Fibroblast of peridontal ligament (primary cell): ENCODE results near the gene DHCR7.

ENCODE experiments used
- DNase-seq: peaks from one replicate; pipeline ENCODE4 v3.0.0-alpha.2; 2010; ENCODE audit errors: extremely low read depth

The DHCR7 gene

DNA sequence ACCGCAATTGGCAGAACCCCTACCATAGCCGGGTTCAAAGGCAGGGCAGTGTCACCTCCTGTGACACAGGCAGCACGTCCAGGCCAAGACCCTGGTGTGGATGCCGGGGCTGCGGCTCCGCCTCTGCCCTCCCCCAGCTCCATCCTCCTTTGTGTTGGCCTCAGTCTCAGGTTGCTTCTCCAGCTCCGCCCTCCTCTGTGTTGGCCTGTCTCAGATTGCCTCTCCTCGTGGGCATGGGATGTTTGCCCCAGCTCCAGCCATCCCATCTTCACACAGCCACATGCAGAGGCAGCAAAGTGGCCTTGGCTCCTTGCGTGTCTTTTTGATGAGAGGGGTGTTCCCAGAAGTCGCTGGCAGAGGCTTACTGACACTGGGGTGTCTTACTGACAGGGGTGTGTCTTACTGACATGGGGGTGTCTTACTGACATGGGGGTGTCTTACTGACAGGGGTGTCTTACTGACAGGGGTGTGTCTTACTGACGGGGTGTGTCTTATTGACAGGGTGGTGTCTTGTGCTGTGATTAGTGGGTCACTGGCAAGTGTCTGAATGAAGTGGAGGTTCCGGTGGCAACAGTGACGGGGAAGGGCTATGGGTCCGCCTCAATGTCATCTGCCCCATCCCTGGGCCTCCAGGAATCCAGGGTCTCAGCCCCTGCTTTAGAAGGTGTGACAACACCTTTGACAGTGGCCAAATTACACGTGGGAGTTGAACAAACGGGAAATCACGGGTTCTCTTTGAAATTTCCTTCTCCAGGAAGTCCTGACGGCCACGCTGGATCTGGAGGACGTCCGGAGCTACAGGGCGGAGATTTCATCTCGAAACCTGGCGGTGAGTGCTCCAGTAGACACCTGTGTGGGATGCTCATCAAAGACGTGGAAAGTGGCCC, 29.7 kb upstream of the DHCR7 start:
- no peak for DNase-seq

DNA sequence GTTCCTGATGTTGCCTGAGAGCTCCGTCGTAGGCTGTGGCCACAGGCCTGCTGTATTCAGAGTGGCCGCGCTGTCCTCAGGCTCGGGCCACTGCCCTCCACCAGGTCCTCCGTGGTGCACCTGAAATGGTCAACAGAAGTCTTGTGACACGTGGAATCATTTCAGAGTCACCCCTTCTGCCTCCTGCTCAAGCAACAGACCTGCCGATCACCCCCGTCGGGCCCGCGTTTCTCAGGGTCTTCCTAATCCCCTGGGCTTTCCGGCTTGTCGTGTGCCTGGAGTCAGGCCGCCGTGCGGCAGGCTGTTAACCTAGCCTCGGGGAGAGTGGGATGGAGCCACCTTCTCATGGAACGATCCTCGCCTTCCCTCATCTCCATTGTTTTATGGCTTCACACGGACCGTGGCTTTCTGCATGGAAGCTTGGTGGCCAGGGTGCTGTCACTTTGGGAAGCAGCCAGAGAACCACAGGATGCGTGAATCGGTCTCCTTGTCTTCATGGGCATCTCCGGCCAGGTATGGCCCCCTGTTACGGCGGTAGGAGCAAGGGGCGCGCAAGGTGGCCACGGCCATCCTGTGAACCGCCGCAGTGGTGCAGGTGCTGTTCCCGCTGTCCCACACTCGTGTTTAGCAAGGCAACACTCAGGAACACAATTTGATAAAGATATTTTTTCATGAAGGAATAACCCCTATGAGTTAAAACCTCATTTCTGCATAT, 28.9 kb upstream of the DHCR7 start:
- DNase-seq, result no peak

DNA sequence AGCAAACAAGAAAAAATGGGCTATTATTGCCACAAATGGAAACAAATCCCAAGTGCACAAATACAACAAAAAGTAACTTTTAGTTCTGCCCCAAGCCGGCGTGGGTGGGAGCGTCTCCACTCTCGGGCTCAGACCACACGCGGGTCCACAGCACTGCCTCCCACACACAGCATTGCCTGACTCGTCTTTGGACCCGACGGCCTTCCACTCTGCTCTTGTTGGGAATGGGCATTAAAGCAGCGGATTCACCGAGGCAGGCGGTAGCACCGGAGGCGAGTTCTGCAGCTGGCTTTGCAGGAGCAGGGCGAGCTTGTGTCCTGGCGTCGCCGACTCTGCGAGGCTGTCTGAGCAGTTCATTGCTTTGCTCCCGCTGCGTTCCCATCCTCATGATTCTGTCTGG, 27.8 kb upstream of the DHCR7 start:
- no peak for DNase-seq

DNA sequence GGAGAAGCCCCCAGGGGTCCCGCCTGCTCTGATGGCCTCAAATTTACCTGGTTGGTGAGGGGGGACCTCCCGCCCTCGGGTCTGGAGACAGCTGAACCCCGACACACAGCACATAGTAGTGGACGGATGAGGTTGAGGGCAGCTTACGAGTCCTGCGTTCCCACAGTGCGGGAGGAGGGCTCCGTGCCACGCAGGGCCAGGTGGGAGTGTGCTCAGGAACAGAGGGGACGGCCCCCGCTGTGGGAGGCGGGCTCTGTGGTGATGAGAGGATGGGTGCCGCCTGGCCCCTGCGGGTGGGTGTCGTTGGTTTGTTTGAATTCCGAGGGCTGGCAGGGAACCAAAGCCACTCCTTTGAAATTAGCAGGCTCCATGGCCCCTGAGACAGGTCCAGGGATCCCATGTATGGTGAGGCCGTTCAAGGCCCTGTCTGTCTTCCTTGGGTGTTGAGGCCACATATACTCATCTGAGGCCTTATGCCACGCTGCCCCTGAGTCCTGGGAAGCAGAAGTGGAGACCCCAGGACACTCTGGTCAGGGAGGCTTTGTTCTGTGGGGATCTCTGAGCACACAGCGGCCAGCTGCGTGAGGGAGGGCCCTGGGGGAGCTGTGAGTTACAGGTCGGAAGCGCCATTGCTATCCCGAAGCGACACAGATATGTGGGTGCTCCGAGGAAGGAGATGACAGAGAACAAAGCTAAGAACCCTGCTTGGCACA, 26.7 kb upstream of the DHCR7 start:
- DNase-seq, result no peak

DNA sequence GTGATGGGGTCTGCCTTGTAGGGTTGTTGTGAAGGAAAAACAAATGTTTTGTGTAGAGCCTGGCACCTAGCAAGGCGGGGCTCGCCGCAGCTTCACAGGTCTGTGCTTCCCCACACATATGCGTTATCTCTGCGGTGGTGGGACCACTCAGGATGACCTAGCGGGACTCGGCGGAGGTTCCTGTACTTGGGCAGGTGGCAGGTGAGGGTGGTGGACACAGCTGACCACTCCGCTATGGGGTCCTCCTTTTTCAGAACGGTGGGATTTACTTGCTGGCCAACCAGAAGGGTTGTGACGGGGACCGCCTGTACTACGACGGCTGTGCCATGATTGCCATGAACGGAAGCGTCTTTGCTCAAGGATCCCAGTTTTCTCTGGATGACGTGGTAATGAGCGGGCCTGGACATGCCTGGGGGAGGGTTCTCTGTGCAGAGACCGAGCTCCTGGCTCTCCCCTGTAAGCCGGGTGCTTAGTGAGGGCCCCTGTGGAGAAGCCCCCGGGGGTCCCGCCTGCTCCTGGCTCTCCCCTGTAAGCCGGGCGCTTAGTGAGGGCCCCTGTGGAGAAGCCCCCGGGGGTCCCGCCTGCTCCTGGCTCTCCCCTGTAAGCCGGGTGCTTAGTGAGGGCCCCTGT, 26.1 kb upstream of the DHCR7 start:
- DNase-seq, result no peak

DNA sequence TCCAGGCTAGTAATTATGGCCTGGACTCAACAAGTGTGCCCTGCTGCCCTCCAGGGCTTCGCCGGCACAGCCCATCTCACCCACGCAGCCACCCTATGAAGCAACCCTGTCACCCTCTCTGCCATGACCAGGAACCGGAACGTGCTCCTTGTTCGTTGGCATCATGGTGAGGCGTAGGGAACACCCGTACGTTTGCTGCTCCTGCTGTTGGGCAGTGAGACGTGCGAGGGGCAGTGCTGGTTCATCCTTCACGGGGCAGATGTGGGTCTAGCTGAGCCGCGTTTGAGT, 25.5 kb upstream of the DHCR7 start:
- no peak for DNase-seq

DNA sequence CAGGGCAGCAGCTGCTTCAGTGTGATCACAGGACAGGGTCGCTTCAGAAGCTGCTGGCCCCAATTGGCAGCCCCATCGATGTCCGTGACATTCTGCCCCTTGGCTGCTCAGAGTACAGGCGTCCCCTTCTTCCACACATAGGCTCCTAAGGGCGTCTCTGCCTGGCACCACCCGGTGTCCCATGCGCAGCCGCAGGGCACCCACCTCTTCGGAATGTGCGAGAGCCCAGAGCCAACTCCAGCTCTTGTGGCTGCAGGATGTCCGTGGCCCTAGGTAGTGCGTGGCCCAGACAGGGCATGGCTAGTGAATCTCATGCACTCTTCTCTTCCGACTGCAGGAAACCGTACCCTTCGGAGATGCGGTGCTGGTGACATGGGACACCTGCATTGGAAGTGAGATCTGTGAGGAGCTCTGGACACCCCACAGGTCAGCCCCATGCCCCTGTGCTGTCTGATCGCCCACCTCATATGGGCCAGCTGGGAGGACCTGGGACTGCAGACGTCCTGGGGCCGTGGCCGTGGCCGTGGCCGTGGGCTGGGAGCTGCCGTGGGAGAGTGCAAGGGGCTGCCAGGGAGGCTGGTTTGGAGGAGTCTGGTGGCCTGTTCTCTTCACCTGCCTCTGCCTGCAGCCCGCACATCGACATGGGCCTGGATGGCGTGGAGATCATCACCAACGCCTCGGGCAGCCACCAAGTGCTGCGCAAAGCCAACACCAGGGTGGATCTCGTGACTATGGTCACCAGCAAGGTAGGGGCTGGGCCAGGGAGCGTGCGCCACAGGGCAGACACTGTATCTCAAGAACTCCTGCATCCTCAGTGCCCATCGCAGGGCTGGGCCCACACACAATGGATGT, 25.0 kb upstream of the DHCR7 start:
- DNase-seq, result no peak

DNA sequence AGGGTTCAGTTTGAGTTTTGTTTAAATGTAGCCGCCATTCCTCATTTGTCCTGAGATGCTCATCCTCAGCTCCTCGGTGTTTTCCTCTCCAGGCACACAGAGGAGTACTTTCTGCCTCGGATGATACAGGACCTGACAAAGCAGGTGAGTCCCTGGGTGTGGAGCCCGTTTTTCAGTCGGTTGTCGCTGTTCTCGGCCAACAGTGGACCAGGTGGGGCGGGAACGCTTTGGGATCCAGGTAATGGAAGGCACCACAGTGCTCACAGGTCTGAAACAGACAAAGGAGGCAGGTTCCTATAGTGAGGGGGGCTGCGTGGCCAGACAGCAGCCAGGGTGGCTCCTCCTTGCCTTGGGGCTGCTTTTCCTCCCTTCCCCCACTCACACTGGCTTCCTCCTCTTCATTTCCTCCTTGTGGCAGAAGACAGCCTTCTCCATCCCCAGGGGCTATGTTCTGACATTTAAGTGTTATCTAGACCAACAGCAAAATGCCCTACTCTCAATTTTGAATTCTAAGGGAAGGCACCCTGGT, 24.2 kb upstream of the DHCR7 start:
- no peak for DNase-seq

DNA sequence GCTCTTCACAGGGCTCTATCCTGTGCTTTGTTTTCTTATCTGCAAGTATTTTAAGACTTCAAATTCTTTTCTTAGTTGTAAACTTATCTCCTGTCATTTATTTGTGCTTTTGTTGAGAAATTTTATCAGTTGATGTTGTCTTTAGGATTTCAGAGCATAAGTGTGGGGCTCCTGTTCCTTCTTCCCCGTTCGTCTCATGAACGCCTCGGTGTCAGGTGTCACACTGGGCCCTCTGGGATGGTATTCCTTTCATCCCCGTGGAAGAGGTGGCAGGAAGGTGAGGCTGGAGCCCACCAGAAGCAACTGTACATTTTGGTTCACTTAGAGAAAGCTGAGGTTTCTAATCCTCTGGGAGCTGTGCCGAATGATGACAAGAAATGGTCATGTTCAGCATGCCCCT, 22.8 kb upstream of the DHCR7 start:
- DNase-seq, result no peak

DNA sequence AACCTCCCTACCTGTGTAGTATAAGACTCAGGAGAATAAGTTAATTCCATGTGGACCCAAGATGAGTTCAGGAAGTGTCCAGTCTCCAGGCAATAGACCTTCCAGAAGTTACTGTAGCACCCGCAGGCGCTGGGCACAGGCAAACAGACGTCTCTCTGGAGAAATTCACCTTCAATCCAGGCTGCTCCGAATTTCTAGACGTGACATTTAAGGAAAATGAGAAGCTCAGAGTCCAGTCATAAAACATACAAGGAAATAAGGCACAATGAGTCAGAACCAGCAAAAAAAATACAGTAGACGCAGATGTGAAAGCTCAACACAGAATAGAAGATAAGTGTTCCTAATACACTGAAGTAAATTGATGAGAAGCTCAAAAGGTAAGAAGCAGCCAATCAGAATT, 19.0 kb upstream of the DHCR7 start:
- no peak for DNase-seq

DNA sequence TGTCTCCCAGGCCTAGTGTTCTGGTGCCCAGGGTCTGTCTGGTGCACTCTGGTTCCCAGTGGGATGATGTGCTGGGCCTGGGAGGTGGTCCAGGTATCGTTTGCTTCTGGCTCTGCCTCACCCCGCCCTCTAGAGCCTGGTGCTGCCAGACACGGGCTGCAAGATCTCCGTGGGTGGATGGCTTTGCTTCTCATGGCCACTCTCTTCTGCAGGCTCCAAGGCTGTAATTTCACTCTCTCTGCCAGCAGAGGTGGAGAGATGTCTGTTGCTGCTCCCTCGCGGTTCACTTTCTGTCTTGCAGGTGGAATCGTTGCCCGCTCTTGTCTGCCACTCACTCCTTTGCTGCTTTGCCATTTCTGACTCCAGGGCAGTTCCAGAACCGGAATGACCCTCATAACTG, 18.2 kb upstream of the DHCR7 start:
- DNase-seq, result no peak

DNA sequence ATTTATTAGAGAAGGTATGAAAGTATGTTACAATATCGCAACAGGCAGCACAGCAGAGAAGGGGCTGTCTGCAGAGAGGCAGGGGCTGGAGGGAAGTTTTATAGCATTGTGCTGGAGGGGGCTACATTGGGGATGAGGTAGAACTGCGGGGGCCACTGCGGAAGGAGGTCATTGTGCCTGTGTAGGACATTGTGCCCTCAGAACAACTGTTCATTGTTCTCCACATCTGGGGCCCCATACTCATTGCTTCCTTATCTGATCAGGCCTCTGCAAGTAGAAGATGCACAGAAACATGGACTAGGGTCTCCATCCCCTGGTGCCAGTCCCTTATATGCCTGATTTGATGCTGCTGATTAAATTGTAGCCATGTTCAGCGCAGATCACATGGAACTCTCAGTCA, 16.9 kb upstream of the DHCR7 start:
- no peak for DNase-seq

DNA sequence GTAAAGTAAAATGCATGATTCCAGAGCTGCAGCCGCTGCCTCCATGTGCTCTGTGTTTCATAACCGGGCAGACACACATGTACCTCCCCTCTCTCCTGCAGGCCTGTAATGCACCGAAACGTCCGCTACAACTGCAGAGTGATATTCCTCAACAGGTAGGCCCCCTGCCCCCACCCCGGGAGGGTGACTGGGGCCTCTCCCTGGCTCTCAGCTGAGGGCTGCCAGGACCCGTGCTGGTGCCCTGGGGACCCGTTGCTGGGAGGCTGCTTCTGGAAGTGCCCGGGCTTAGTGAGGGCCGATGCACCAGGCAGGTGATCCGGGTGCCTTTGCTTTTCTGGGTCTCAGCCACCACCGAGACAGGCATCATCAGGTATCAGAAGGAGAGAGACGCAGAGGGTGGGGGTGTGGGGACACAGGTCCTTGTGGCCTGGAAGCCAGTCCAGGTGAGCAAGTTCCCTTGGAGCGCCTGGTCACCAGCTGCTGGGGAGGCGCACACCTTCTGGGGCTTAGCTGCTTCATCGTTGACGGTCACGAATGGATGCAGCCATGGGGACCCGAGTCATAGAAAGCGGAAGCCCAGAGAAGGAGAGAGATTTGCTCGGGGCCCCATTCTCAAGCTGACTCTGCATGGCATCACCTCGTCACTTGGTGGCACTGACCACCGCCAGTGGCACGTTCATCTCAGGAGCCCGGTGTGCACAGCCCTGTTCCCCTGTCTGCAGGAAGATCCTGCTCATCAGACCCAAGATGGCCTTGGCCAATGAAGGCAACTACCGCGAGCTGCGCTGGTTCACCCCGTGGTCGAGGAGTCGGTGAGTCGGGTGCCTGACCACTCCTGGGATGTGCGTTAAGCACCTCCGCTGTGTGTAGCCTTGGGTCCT, 15.4 kb upstream of the DHCR7 start:
- no peak for DNase-seq

DNA sequence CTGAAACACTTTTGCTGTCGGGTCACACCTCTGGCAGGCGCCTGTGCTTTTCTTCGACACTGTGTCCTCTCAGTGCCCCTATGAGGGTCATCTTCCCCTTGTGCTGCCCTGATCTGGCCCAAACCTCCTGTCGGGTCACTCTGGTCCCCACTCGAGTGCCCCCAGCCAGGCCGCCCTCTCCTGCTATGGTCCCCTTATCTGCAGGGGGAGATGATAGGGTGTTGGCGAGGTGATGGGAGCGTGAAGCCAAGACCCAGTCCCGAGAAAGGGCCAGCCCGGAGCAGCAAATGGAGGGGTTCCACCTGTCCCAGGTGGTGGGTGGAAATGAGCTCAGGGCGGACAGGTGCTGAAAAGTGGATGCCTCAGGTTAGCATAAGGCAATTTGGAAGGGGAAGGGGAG, 14.5 kb upstream of the DHCR7 start:
- no peak for DNase-seq

DNA sequence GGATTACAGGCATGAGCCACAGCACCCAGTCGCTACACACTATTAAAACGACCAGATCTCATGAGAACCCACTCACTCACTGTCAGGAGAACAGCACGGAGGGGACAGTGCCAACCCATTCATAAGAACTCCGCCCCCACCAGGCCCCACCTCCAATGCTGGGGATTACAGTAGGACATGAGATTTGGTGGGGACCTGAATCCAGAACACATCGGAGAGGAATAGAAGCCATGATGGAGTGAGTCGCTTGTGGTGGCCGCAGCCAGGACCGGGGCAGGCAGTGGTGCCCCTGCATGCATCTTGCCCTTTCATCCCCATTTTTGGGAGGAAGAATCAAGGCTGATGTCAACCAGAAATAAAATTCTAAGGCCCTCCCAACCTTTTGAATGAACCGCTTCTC, 13.5 kb upstream of the DHCR7 start:
- no peak for DNase-seq

DNA sequence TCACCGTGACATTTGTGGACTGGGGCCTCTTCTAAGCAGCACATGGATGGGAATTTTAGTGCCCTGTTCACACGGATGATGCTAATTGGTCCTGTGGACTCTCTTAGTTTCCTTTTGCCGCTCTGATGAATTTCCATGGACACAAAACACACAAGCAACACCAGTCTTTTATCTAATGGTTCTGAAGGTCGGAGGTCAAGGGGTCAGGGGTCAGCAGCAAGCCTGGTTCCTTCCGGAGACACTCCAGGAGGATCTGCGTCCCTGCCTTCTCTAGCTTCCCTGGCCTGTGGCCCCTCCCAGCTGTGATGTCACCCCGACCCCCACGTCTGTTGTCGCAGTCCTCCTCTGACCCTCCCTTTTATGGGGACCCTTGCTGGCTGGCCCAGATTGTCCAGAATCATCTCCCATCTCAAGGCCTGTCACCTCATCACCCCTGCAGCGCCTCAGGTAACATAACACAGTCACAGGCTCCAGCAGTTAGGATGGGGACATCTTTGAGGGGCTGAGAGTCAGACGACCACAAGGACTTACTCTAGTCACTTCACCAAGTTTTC, 11.7 kb upstream of the DHCR7 start:
- DNase-seq, result no peak

DNA sequence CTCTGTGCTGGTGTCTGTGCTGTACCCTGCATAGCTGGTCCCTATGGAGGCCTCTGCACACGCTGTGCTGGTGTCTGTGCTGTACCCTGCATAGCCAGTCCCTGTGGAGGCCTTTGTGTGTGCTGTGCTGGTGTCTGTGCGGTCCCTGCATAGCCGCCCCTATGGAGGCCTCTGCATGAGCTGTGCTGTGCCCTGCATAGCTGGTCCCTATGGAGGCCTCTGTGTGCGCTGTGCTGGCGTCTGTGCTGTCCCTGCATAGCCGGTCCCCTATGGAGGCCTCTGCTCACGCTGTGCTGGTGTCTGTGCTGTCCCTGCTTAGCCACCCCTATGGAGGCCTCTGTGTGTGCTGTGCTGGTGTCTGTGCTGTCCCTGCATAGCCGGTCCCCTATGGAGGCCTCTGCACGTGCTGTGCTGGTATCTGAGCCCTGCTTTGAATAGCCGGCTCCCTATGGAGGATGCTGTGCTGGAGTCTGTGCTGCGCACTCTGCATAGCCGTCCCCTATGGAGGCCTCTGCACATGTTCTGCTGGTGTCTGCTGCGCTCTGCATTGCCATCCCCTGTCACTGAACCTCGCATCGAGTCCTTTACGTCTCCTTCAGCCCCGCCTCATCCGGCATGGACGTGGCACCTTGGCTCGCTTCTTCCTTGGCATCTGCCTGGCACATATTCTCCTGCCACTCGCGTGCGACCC, 11.0 kb upstream of the DHCR7 start:
- no peak for DNase-seq

DNA sequence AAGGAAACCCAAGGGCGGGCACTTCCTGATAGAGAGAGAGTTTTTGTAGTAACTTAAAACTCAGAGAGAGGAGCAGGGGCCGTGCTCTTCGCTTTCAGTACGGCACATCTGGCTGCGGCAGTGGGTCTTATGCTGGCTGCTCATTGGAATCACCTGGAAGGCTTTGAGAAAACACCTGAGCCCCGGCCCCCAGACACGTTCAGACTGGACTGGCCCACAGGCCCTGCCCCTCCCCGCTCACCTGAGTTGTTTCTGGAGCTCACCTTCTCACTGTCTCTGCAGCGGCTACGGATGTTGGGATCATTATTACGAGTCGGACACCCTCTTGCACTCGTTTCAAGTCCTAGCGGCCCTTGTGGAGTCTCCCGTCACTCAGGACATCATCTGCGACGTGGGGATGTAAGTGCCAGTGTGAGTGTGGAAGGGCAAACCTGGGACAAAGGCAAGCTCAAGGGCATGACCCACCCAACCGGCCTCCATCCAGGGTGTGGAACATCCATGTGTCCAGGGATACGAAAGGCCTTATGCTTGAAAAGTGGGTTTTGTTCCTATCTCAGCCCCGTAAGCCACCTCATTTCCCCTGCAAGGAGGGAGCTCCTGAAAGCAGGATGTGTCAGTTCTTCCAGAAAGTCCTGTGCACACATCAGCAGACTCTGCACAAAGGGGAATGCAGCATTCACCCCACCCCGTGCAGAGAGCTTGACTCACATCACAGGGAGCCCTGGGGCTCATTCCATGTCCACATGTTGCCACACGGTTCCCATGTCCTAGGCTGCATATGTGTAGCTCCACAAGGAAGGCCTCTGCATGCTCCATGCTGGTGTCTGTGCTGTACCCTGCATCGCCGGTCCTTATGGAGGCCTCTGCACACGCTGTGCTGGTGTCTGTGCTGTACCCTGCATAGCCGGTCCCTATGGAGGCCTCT, 10.2 kb upstream of the DHCR7 start:
- DNase-seq, result no peak
